Endothelial cell of umbilical vein (primary cell): ENCODE data around the gene CSH2. TPM values are rescaled to one million over a fixed set of nuclear protein-coding genes. Genes with fewer than 3 reads are reported as not detected.

Source experiments
- BruUV-seq: library from RNA; stranded (reverse); fragments of 400-500 nt; replicated peaks from 2 replicates; lab custom pipeline; 2021; lab: Mats Ljungman, UMichigan
- CTCF ChIA-PET: fragments of 300-600, 350-600 bp; sonication (Branson Sonifier 250); formaldehyde crosslinking; loops from one replicate; lab custom pipeline; 2021; ENCODE audit warnings: antibody characterized with exemption, inconsistent platforms; lab: Charles Lee
- POLR2A ChIA-PET: fragments of 300-600, 350-600 bp; sonication (Branson Sonifier 250); formaldehyde crosslinking; loops from one replicate; lab custom pipeline; 2021; ENCODE audit warnings: antibody characterized with exemption, inconsistent platforms; lab: Charles Lee
- DNase-seq: peaks from one replicate; pipeline ENCODE4 v3.0.0-alpha.2; 2011; ENCODE audit warnings: low read depth, low spot score
- FAIRE-seq: peaks from 2 replicates; lab custom pipeline; 2011; peaks lifted over from hg19 to GRCh38; lab: Jason Lieb, UNC
- H2AFZ ChIP-seq: 2 replicates; pipeline ENCODE4 v1.6.0; 2012; ENCODE audit warnings: low read depth, low read length, control low read depth, inconsistent platforms
- H3K27ac ChIP-seq: 2 replicates; pipeline ENCODE4 v1.5.1; 2011; ENCODE audit warnings: low read depth, mild to moderate bottlenecking, control low read depth, low read length, moderate library complexity; ENCODE audit not compliant: insufficient read depth
- H3K27me3 ChIP-seq, 2 experiments: 2 replicates each; pipeline versions ENCODE4 v1.6.0 to v1.6.1; 2011; ENCODE audit warnings: low read length in 2 of 2, mixed read lengths in 1 of 2; ENCODE audit not compliant: control insufficient read depth in 2 of 2, insufficient read depth in 2 of 2
- H3K36me3 ChIP-seq, 2 experiments: 2 replicates in 1 of 2; 3 replicates in 1 of 2; pipeline ENCODE4 v1.5.1; 2011; ENCODE audit warnings: low read length in 2 of 2, mild to moderate bottlenecking in 1 of 2, moderate library complexity in 1 of 2; ENCODE audit not compliant: control insufficient read depth in 2 of 2, insufficient read depth in 2 of 2; ENCODE audit errors: extremely low read depth in 1 of 2
- H3K4me1 ChIP-seq: 3 replicates; pipeline ENCODE4 v1.5.1; 2011; ENCODE audit warnings: mild to moderate bottlenecking, low read length; ENCODE audit not compliant: control insufficient read depth, insufficient read depth; ENCODE audit errors: extremely low read depth
- H3K4me2 ChIP-seq: 2 replicates; pipeline ENCODE4 v1.6.1; 2011; ENCODE audit warnings: low read length, control low read depth, mixed read lengths; ENCODE audit not compliant: insufficient read depth
- H3K4me3 ChIP-seq, 3 experiments: fragments of 200-600 bp in 1 of 3; sonication (generic), shearing (Covaris generic) in 1 of 3; replicated peaks in 1 of 3; 2 replicates each; pipeline ENCODE4 v1.5.1; 2011 to 2016; ENCODE audit warnings: control low read depth in 3 of 3, low read length in 3 of 3, mild to moderate bottlenecking in 2 of 3, inconsistent platforms in 1 of 3, low read depth in 1 of 3, moderate library complexity in 1 of 3; ENCODE audit not compliant: insufficient read depth in 1 of 3
- H3K79me2 ChIP-seq: 2 replicates; pipeline ENCODE4 v1.6.0; 2012; ENCODE audit warnings: low read length, inconsistent platforms; ENCODE audit not compliant: control insufficient read depth, insufficient read depth
- H3K9ac ChIP-seq: replicated peaks from 2 replicates; pipeline ENCODE3; 2011; ENCODE audit warnings: low read length, control low read depth; ENCODE audit not compliant: insufficient read depth; ENCODE audit errors: extremely low read depth
- H3K9me1 ChIP-seq: replicated peaks from 3 replicates; pipeline ENCODE4 v1.6.0; 2011; ENCODE audit warnings: mild to moderate bottlenecking, low read length; ENCODE audit not compliant: control insufficient read depth, insufficient read depth; ENCODE audit errors: extremely low read depth
- H3K9me3 ChIP-seq: replicated peaks from 2 replicates; pipeline ENCODE4 v1.5.1; 2012; ENCODE audit warnings: low read length, inconsistent platforms; ENCODE audit not compliant: control insufficient read depth, insufficient read depth
- H4K20me1 ChIP-seq: replicated peaks from 2 replicates; pipeline ENCODE3; 2011; ENCODE audit warnings: mild to moderate bottlenecking, low read length; ENCODE audit not compliant: control insufficient read depth, insufficient read depth; ENCODE audit errors: extremely low read depth
- CTCF ChIP-seq, 2 donors: IDR thresholded peaks; 1 replicate in 1 of 2; 2 replicates in 1 of 2; pipeline ENCODE4 v1.5.1; 2011; ENCODE audit warnings: low read length in 2 of 2, mild to moderate bottlenecking in 2 of 2, moderate library complexity in 2 of 2, control low read depth in 1 of 2, inconsistent platforms in 1 of 2, low read depth in 1 of 2; ENCODE audit not compliant: insufficient read depth in 1 of 2; ENCODE audit errors: extremely low read depth in 1 of 2
- EZH2 ChIP-seq: IDR thresholded peaks from 2 replicates; pipeline ENCODE4 v1.6.1; 2012; ENCODE audit warnings: borderline replicate concordance, low read depth, mild to moderate bottlenecking, moderate library complexity, low read length, inconsistent platforms; ENCODE audit not compliant: severe bottlenecking
- FOS ChIP-seq: IDR thresholded peaks from 2 replicates; pipeline ENCODE4 v1.6.1; 2011; ENCODE audit warnings: mild to moderate bottlenecking, low read length, moderate library complexity, borderline replicate concordance; ENCODE audit not compliant: insufficient read depth
- GATA2 ChIP-seq: IDR thresholded peaks from 2 replicates; pipeline ENCODE4 v1.7.0; 2011; ENCODE audit warnings: low read depth, mild to moderate bottlenecking, moderate library complexity, mixed read lengths, low read length; ENCODE audit not compliant: insufficient read length, insufficient read depth
- JUN ChIP-seq: IDR thresholded peaks from 2 replicates; pipeline ENCODE4 v1.6.1; 2011; ENCODE audit warnings: borderline replicate concordance, low read depth; ENCODE audit not compliant: insufficient read length, insufficient read depth
- MAX ChIP-seq: IDR thresholded peaks from 2 replicates; pipeline ENCODE4 v1.6.1; 2011; ENCODE audit not compliant: insufficient read depth, insufficient read length
- MYC ChIP-seq: IDR thresholded peaks from one replicate; pipeline ENCODE4 v1.6.1; 2011; ENCODE audit warnings: mild to moderate bottlenecking, low read depth, low read length
- POLR2A ChIP-seq: IDR thresholded peaks from 2 replicates; pipeline ENCODE4 v1.6.1; 2012; ENCODE audit warnings: low read depth, mild to moderate bottlenecking, control low read depth, low read length
- POLR2AphosphoS5 ChIP-seq: IDR thresholded peaks from 2 replicates; pipeline ENCODE4 v1.6.1; 2012; ENCODE audit warnings: low read depth, mild to moderate bottlenecking, control low read depth, low read length, moderate library complexity; ENCODE audit not compliant: insufficient read depth
- dilution Hi-C: fragments of 300-500 bp; cut with MboI; formaldehyde crosslinking; loops from one replicate; pipeline ENCODE4 v1.15.0; 2019; ENCODE audit warnings: low sequenced_read_pairs; ENCODE audit not compliant: extremely low pct_ligation_motif_present
- intact Hi-C: fragments of 100-400 bp; cut with micrococcal nuclease; formaldehyde crosslinking; loops from one replicate; pipeline ENCODE4 v1.10.0; 2022
- polyA plus RNA-seq, 4 experiments: library from polyadenylated mRNA; depleted of rRNA in 3 of 4; stranded (reverse) in 3 of 4; unstranded in 1 of 4; fragments of >200 nt; gene quantifications; 2 replicates each; pipeline versions ENCODE4 v1.2.1 to v1.2.3, GENCODE V29; 2011 to 2012; ENCODE audit warnings: missing spikeins in 1 of 4
- total RNA-seq: library from RNA; stranded (reverse); gene quantifications from 2 replicates; pipeline ENCODE4 v1.2.3, GENCODE V29; 2021

Gene CSH2
- total and polyA plus RNA-seq, 2 donors (not counting 3 experiments of a cell fraction or from before 2014, with no cell fraction given): not detected

- H3K9me1 ChIP-seq: no peaks in the 10 kb centered on the region
- no peak overlapping the region for H3K4me2 ChIP-seq
- FAIRE-seq (no peak), DNase-seq (no peak)
- H3K36me3 ChIP-seq: no peaks in the 10 kb centered on the region
- no peak overlapping the region for H2AFZ ChIP-seq
- dilution Hi-C loops: no loop called here
- H3K9me3 ChIP-seq: no peaks in the 10 kb centered on the region
- intact Hi-C loops: no loop called here
- ChIA-PET CTCF (no interaction called here), POLR2A (no interaction called here)
- H4K20me1 ChIP-seq: no peaks in the 10 kb centered on the region
- H3K4me1 ChIP-seq: peaks cover 21% of the 10 kb centered on the region
- no peak overlapping the region for H3K9ac ChIP-seq
- H3K79me2 ChIP-seq: peaks cover 17% of the 10 kb centered on the region
- no peak overlapping the region for H3K4me3 ChIP-seq
- H3K27ac ChIP-seq: no peak overlapping the region
- TF ChIP-seq GATA2: no peak
- no peak for TF ChIP-seq EZH2
- no peak for TF ChIP-seq POLR2A
- no peak for TF ChIP-seq FOS
- no peak for TF ChIP-seq MAX
- H3K27me3 ChIP-seq: no peaks in the 10 kb centered on the region
- no TSS peak for BruUV-seq
Observed at GRCh38 chr17:63845509-63845908, 28.0 kb downstream of the CSH2 start.

DNA sequence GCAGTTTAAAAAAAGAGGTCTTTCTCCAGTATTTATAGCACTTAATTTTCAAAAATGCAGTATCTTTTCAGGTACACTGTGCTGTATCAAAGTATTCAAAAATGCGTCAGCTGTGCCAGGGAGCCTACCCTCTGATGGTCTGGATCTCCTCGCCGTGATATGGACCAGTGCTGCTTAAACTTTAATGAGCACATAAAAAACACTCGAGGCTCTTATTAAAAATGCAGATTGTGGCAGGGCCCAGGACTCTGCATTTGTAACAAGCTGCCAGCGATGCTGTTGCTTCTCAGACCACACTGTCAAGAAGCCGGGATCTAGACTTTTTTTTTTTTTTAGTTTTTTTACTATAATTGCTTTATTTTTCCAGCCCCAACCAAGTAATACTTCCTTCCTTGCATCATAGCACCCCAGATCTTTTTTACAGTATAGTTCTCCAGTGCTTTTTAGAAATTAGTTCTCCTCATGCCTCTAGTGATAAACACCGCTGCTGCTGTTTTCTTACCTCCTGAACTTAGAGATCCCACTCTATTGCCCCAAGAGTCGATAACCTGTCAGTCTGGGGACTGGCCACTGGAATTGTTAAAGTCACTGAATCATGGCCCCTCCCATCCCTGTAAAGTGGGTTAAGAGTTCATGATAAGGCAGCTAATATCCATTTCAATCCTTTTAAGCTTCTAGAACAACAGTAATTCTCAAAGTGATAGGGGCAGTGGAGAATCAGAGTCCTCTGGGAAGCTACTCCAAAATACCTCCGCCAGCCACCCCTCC is 29.4 kb downstream of the CSH2 start:
- Histone ChIP-seq H4K20me1 (no peaks in the 10 kb centered on the region), H3K79me2 (peaks cover 29% of the 10 kb centered on the region), H3K4me2 (peak overlapping the region; percentile 82), H3K9me1 (no peaks in the 10 kb centered on the region), H3K9me3 (no peaks in the 10 kb centered on the region), H3K27ac (peak overlapping the region; percentile 2), H3K4me1 (peaks cover 24% of the 10 kb centered on the region), H2AFZ (no peak overlapping the region), H3K9ac (peak overlapping the region; percentile 49), H3K27me3 (no peaks in the 10 kb centered on the region), H3K4me3 (peak overlapping the region in 1 of 3 experiments; percentile 58), H3K36me3 (no peaks in the 10 kb centered on the region)
- dilution Hi-C loops: no loop called here
- BruUV-seq: no TSS peak
- no peak for TF ChIP-seq GATA2
- no peak for TF ChIP-seq EZH2
- TF ChIP-seq MYC: no peak
- no peak for TF ChIP-seq MAX
- no peak for TF ChIP-seq POLR2A
- TF ChIP-seq CTCF (IDR thresholded peaks at IDR 0.05; ENCODE audit: extremely low read depth in 1 of 2, insufficient read depth in 1 of 2, low read depth in 1 of 2, low read length in 2 of 2): no peak
- TF ChIP-seq POLR2AphosphoS5: no peak
- no peak for TF ChIP-seq FOS
- no peak for TF ChIP-seq JUN
- CTCF ChIA-PET: interaction anchor here (0.6 to 2.1 kb wide), 6 partner anchors 8 to 418 kb away, joined by 3 to 7 read pairs (median 6); no protein-coding TSS in a partner anchor
- POLR2A ChIA-PET: interaction anchor here (0.6 kb wide), 1 partner anchor 163 kb away, joined by 7 read pairs; no protein-coding TSS in a partner anchor
- no peak for FAIRE-seq
- intact Hi-C loops: no loop called here
- peak; percentile 6 for DNase-seq
